Erythroblast (primary cell): Measurements from ENCODE around the gene TENT5A.

ENCODE experiments used
- GATA1 ChIP-seq: IDR thresholded peaks from 2 replicates; pipeline ENCODE4 v1.6.1; 2011; ENCODE audit warnings: low read depth, mild to moderate bottlenecking, control low read depth, low read length, moderate library complexity
- POLR2A ChIP-seq: IDR thresholded peaks from 2 replicates; pipeline ENCODE4 v1.6.1; 2011; ENCODE audit warnings: mild to moderate bottlenecking, low read length

DNA sequence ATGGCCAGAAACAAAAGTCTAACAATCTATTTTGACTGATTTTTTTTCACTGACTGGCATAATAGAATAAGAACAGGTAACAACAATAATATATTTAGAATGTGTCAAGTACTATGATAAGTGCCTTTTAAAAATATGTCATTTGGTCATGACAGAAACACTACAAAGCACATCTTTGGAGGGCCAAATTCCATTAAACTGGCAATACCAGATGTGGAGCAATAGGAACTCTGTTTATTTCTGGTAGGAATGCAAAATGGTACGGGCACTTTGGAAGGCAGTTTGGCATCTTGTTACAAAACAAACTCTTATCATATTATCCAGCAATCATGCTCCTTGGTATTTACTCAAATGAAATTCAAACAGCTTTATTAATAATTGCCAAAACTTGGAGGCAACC is 39.3 kb downstream of the TENT5A start:
- TF ChIP-seq POLR2A (no peak), GATA1 (no peak)
